H9 (cell line): ENCODE data around the gene VEGFC. TPM values are rescaled to one million over a fixed set of nuclear protein-coding genes. Genes with fewer than 3 reads are reported as not detected.

Experiments used
- DNase-seq: peaks from one replicate; pipeline ENCODE4 v3.0.0-alpha.2; 2017
- H2AFZ ChIP-seq: one replicate; pipeline ENCODE4 v1.6.1; 2013; ENCODE audit warnings: mild to moderate bottlenecking, low read length, control low read depth, moderate library complexity
- H2AK5ac ChIP-seq: 2 replicates; pipeline ENCODE4 v1.6.1; 2013; ENCODE audit warnings: low read length, control low read depth, mixed read lengths; ENCODE audit not compliant: insufficient read length
- H2BK120ac ChIP-seq: one replicate; pipeline ENCODE4 v1.6.1; 2013; ENCODE audit warnings: low read depth, mild to moderate bottlenecking, low read length, control low read depth, inconsistent platforms; ENCODE audit not compliant: poor library complexity, severe bottlenecking
- H2BK12ac ChIP-seq: 2 replicates; pipeline ENCODE4 v1.6.1; 2013; ENCODE audit warnings: low read length, control low read depth, mixed read lengths, low read depth; ENCODE audit not compliant: insufficient read length
- H2BK15ac ChIP-seq: 2 replicates; pipeline ENCODE4 v1.6.1; 2013; ENCODE audit warnings: low read depth, low read length, control low read depth
- H2BK20ac ChIP-seq: one replicate; pipeline ENCODE4 v1.6.1; 2013; ENCODE audit warnings: low read depth, mild to moderate bottlenecking, low read length, control low read depth, inconsistent platforms; ENCODE audit not compliant: poor library complexity, severe bottlenecking
- H2BK5ac ChIP-seq: 2 replicates; pipeline ENCODE4 v1.6.1; 2013; ENCODE audit warnings: low read length, control low read depth, mixed read lengths; ENCODE audit not compliant: insufficient read length
- H3K14ac ChIP-seq: 2 replicates; pipeline ENCODE4 v1.6.1; 2013; ENCODE audit warnings: low read length, control low read depth; ENCODE audit not compliant: insufficient read depth
- H3K18ac ChIP-seq: 2 replicates; pipeline ENCODE4 v1.6.1; 2013; ENCODE audit warnings: low read depth, mild to moderate bottlenecking, mixed read lengths, low read length, control low read depth; ENCODE audit not compliant: insufficient read length
- H3K23ac ChIP-seq: 2 replicates; pipeline ENCODE4 v1.6.1; 2013; ENCODE audit warnings: low read length, control low read depth, mixed read lengths, low read depth; ENCODE audit not compliant: insufficient read length
- H3K23me2 ChIP-seq: 2 replicates; pipeline ENCODE4 v1.6.1; 2013; ENCODE audit warnings: low read depth, mild to moderate bottlenecking, mixed read lengths, low read length, control low read depth; ENCODE audit not compliant: insufficient read length, poor library complexity, severe bottlenecking
- H3K27ac ChIP-seq: 2 replicates; pipeline ENCODE4 v1.5.1; 2013; ENCODE audit warnings: low read length, control low read depth, mixed read lengths, low read depth; ENCODE audit not compliant: insufficient read length
- H3K27me3 ChIP-seq: 2 replicates; pipeline ENCODE4 v1.6.1; 2013; ENCODE audit warnings: low read length, control low read depth, inconsistent platforms; ENCODE audit not compliant: insufficient read depth
- H3K4ac ChIP-seq: 2 replicates; pipeline ENCODE4 v1.6.1; 2013; ENCODE audit warnings: low read depth, mild to moderate bottlenecking, control low read depth, inconsistent platforms, low read length, moderate library complexity
- H3K4me1 ChIP-seq: 2 replicates; pipeline ENCODE4 v1.6.1; 2013; ENCODE audit warnings: low read length, control low read depth, inconsistent platforms; ENCODE audit not compliant: insufficient read depth
- H3K4me2 ChIP-seq: 2 replicates; pipeline ENCODE4 v1.6.1; 2013; ENCODE audit warnings: low read length, control low read depth, mixed read lengths; ENCODE audit not compliant: insufficient read length, insufficient read depth
- H3K56ac ChIP-seq: 2 replicates; pipeline ENCODE4 v1.6.1; 2013; ENCODE audit warnings: low read depth, mild to moderate bottlenecking, mixed read lengths, low read length, control low read depth; ENCODE audit not compliant: insufficient read length
- H3K79me1 ChIP-seq: 2 replicates; pipeline ENCODE4 v1.6.1; 2013; ENCODE audit warnings: low read depth, mild to moderate bottlenecking, moderate library complexity, low read length, control low read depth, inconsistent platforms; ENCODE audit not compliant: insufficient read depth, poor library complexity, severe bottlenecking
- H3K79me2 ChIP-seq: 2 replicates; pipeline ENCODE4 v1.6.1; 2013; ENCODE audit warnings: low read length, control low read depth, inconsistent platforms; ENCODE audit not compliant: insufficient read depth
- H3K9ac ChIP-seq: 2 replicates; pipeline ENCODE4 v1.6.1; 2013; ENCODE audit warnings: low read length, control low read depth, mixed read lengths; ENCODE audit not compliant: insufficient read length; ENCODE audit errors: extremely low read depth
- H3K9me3 ChIP-seq: one replicate; pipeline ENCODE4 v1.6.1; 2013; ENCODE audit warnings: low read depth, low read length, inconsistent platforms; ENCODE audit not compliant: control insufficient read depth
- H3T11ph ChIP-seq: one replicate; pipeline ENCODE4 v1.6.1; 2013; ENCODE audit warnings: mild to moderate bottlenecking, low read length, control low read depth, inconsistent platforms
- H4K20me1 ChIP-seq: one replicate; pipeline ENCODE4 v1.6.1; 2013; ENCODE audit not compliant: control insufficient read depth, insufficient read length, insufficient read depth
- H4K5ac ChIP-seq: 2 replicates; pipeline ENCODE4 v1.6.1; 2013; ENCODE audit warnings: low read depth, mild to moderate bottlenecking, mixed read lengths, low read length, control low read depth; ENCODE audit not compliant: insufficient read length
- H4K8ac ChIP-seq: replicated peaks from 2 replicates; pipeline ENCODE4 v1.6.1; 2013; ENCODE audit warnings: low read length, control low read depth, mixed read lengths, low read depth; ENCODE audit not compliant: insufficient read length
- H4K91ac ChIP-seq: 2 replicates; pipeline ENCODE4 v1.6.1; 2013; ENCODE audit warnings: low read depth, mild to moderate bottlenecking, moderate library complexity, mixed read lengths, low read length, control low read depth; ENCODE audit not compliant: insufficient read length
- H3K27ac Mint-ChIP-seq, 3 experiments: 2 replicates in 2 of 3; 3 replicates in 1 of 3; pipeline ENCODE4 v1.8.0; 2020 to 2021; ENCODE audit warnings: mixed read lengths in 3 of 3, mild to moderate bottlenecking in 1 of 3, moderate library complexity in 1 of 3
- H3K27me3 Mint-ChIP-seq: 2 replicates; pipeline ENCODE4 v1.8.0; 2021; ENCODE audit warnings: low read depth, mild to moderate bottlenecking, moderate library complexity, mixed read lengths
- H3K36me3 Mint-ChIP-seq, 3 experiments: 2 replicates in 2 of 3; 3 replicates in 1 of 3; pipeline ENCODE4 v1.8.0; 2020 to 2021; ENCODE audit warnings: low read depth in 3 of 3, mixed read lengths in 3 of 3; ENCODE audit not compliant: insufficient read depth in 1 of 3
- H3K4me1 Mint-ChIP-seq, 2 experiments: 2 replicates each; pipeline ENCODE4 v1.8.0; 2020; ENCODE audit warnings: mixed read lengths in 2 of 2
- H3K4me3 Mint-ChIP-seq, 2 experiments: 2 replicates in 1 of 2; 3 replicates in 1 of 2; pipeline ENCODE4 v1.8.0; 2020 to 2021; ENCODE audit warnings: mild to moderate bottlenecking in 2 of 2, mixed read lengths in 2 of 2, moderate library complexity in 1 of 2
- H3K9me3 Mint-ChIP-seq, 2 experiments: 2 replicates in 1 of 2; 3 replicates in 1 of 2; pipeline ENCODE4 v1.8.0; 2020; ENCODE audit warnings: mild to moderate bottlenecking in 2 of 2, mixed read lengths in 2 of 2, moderate library complexity in 1 of 2
- WGBS: extraction: QIAGEN DNeasy Blood & Tissue Kit; methylation state at CpG from one replicate; pipeline ENCODE4 v1.1.7; 2013; ENCODE audit warnings: missing lambda C conversion rate, low lambda C conversion rate, mixed read lengths; ENCODE audit not compliant: insufficient read length; ENCODE audit errors: extremely low coverage; 5-methylcytosine and 5-hydroxymethylcytosine counted together
- total RNA-seq: library from RNA; stranded (reverse); gene quantifications from 2 replicates; pipeline ENCODE4 v1.2.1, GENCODE V29; 2021
- TF ChIP-seq, protein P1 (sequence below): fragments of 200-600 bp; sonication (generic); conservative IDR thresholded peaks from 3 replicates; pipeline ENCODE4 v1.8.0; 2021; ENCODE audit warnings: antibody characterized with exemption, mild to moderate bottlenecking

Gene VEGFC
- total RNA-seq, 1 experiment from 2014 or later = 0.46 TPM

DNA sequence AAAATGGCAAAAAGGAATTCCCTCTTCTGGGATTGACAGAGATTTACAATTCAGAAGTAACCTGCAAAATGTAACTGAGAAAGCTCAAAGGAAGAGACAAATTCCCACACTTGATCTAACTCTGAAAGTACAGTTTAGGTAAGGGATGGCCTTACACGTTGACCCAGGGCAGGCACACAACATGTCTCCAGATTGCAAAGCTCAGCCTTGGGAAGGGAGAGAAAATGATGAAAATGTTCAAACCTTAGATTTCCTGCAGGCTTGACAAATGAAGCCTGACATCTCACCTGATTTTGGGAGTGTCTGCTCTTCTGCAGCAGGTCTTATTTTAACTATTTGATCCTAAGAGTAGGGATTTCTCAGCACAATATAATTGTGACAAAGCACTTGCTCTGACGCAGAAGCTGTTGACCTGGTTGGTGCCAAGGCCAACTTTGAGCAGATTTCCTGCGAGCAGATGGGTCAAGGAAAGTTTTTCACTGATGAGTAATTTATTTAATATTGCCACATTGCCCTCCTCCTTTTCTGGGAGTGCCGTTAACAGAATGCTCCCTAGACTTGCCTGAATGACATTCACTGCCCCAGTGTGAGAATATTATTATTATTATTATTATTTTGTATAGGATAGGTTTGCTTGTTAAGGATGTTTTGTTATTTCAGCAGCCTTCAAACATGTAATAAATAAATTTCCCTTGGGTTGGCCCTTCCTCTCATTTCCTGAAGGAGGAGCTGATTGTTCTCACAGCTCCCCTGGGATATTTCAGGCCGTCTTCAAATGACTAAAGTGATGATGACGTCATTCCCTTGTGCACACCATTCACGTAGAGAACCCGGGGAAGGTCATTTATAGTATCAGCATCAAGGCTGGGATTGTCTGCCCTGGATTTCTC, 157.1 kb downstream of the VEGFC start:
- Histone ChIP-seq H3K18ac (no peak overlapping the region), H3K23me2 (no peaks in the 10 kb centered on the region), H2BK5ac (no peak overlapping the region), H2BK20ac (no peak overlapping the region), H3K9me3 (no peaks in the 10 kb centered on the region), H3K4me2 (no peak overlapping the region), H2BK12ac (no peak overlapping the region), H4K8ac (no peak overlapping the region), H2AK5ac (no peak overlapping the region), H3K4ac (no peak overlapping the region), H4K91ac (no peak overlapping the region), H2BK120ac (no peak overlapping the region), H3K9ac (no peak overlapping the region), H3K23ac (no peak overlapping the region), H3K14ac (no peak overlapping the region), H2AFZ (no peak overlapping the region), H3K79me2 (no peaks in the 10 kb centered on the region), H3K56ac (no peak overlapping the region), H3T11ph (no peak overlapping the region), H3K27me3 (no peaks in the 10 kb centered on the region), H3K4me1 (no peaks in the 10 kb centered on the region), H2BK15ac (no peak overlapping the region), H4K20me1 (no peaks in the 10 kb centered on the region), H4K5ac (no peak overlapping the region), H3K27ac (no peak overlapping the region), H3K79me1 (no peaks in the 10 kb centered on the region)
- Mint-ChIP-seq H3K4me3 (no peak overlapping the region), H3K27ac (no peak overlapping the region; a peak in 1 of 7 replicates), H3K9me3 (peaks cover 0 to 4% of the 10 kb centered on the region in 2 experiments; a peak in 2 of 5 replicates), H3K36me3 (no peaks in the 10 kb centered on the region), H3K4me1 (no peaks in the 10 kb centered on the region), H3K27me3 (no peaks in the 10 kb centered on the region)
- DNase-seq = no peak
- TF ChIP-seq, protein P1, sequence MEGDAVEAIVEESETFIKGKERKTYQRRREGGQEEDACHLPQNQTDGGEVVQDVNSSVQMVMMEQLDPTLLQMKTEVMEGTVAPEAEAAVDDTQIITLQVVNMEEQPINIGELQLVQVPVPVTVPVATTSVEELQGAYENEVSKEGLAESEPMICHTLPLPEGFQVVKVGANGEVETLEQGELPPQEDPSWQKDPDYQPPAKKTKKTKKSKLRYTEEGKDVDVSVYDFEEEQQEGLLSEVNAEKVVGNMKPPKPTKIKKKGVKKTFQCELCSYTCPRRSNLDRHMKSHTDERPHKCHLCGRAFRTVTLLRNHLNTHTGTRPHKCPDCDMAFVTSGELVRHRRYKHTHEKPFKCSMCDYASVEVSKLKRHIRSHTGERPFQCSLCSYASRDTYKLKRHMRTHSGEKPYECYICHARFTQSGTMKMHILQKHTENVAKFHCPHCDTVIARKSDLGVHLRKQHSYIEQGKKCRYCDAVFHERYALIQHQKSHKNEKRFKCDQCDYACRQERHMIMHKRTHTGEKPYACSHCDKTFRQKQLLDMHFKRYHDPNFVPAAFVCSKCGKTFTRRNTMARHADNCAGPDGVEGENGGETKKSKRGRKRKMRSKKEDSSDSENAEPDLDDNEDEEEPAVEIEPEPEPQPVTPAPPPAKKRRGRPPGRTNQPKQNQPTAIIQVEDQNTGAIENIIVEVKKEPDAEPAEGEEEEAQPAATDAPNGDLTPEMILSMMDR = no peak
- no CpG with 5 or more reads among the region's 8 CpGs for WGBS
